Lower leg skin (tissue), 4 donors: ENCODE data around the gene MS4A4A. TPM values are rescaled to one million over a fixed set of nuclear protein-coding genes. Genes with fewer than 3 reads are reported as not detected.

Source experiments
- DNase-seq, 2 donors: peaks; one replicate each; pipeline ENCODE4 v3.0.0-alpha.2; 2019; ENCODE audit warnings: low spot score in 2 of 2
- H3K4me3 ChIP-seq: fragments of 200-600 bp; sonication (generic); 2 replicates; pipeline ENCODE4 v1.5.1; 2017; ENCODE audit warnings: mild to moderate bottlenecking, low read depth; ENCODE audit not compliant: poor library complexity, severe bottlenecking
- CTCF ChIP-seq, 3 donors: fragments of 450-650 bp; IDR thresholded peaks; one replicate each; pipeline ENCODE4 v1.5.1; 2016; ENCODE audit warnings: antibody characterized with exemption in 3 of 3, mild to moderate bottlenecking in 3 of 3, moderate library complexity in 2 of 3
- POLR2A ChIP-seq, 2 donors: fragments of 450-650 bp; IDR thresholded peaks; one replicate each; pipeline ENCODE4 v1.6.1; 2016 to 2017; ENCODE audit warnings: antibody characterized with exemption in 2 of 2, mild to moderate bottlenecking in 1 of 2, moderate library complexity in 1 of 2
- WGBS, 2 donors: methylation state at CpG; one replicate each; pipeline ENCODE4 v1.1.5; 2018; 5-methylcytosine and 5-hydroxymethylcytosine counted together
- intact Hi-C: fragments of 100-400 bp; cut with DNase I; formaldehyde crosslinking; loops from one replicate; pipeline ENCODE4 v1.15.0; 2023; ENCODE audit warnings: low total_unique reads
- total RNA-seq, 4 donors: library from RNA; depleted of rRNA; stranded (reverse); fragments of >200 nt; gene quantifications; one replicate each; pipeline ENCODE4 v1.1.0, GENCODE V29; 2016

Gene MS4A4A
- total RNA-seq, 4 donors from 2014 or later, result 3.0 to 9.5 (median 6.2) TPM

DNA sequence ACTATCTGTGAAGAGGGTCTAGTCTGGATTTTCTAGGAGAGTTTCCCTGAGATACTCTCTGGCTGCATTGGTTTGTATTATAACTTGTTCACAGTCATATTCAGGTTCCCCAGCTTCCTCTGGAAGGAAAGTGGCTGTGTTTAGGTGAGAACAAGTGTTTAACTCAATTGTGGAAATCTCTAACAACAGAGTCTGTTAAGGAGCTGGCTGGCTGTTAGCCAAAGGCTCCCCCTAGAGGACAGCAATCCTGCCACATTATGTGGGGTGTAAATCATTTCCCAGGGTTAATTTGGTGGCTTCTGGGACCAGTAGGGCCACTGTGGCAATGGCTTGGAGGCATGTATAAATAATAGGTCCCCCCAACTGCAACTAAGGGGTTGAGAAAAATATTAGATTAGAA, 65.0 kb downstream of the MS4A4A start:
- intact Hi-C loops, result no loop called here
- no peak overlapping the region for H3K4me3 ChIP-seq
- TF ChIP-seq POLR2A (IDR thresholded peaks at IDR 0.05) (no peak), CTCF (IDR thresholded peaks at IDR 0.05) (no peak)
- no peak for DNase-seq

DNA sequence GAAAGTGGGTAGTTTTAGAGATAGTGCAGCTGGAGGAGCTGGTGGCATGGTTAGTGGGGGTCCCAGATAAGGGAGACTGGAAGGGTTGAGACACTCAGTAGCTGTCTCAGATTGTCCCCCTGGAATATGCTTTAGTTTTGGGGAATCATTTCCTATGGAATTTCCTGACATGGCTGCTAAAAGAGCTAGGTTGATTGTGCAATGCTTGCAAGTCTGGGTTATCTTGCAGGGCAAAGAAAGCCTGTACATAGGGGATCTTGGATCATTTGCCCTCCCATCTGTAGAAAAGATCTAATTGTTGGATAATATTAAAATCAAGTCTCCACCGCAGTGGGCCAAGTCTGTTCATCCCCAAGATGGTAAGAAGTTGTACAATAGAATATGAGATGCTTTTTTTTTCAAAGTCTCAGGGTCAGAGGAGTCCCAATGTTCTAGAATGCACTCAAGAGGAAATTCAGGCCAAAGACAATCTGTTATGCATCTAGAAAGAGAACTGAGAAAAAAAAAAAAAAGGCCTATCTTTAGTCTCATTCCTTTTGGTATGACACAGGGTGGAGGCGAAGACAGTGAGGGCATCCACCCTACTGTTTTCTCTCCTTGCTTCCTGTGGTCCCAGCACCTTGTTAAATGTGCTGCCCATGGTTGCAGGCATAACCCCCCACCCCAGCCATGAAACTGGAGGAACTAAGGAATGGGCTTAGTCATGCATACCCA, 66.8 kb downstream of the MS4A4A start:
- 87 to 88% methylated on average over 2 of the region's 2 CpGs for WGBS, 2 donors
- no peak overlapping the region for H3K4me3 ChIP-seq
- intact Hi-C loops, result no loop called here
- TF ChIP-seq POLR2A (IDR thresholded peaks at IDR 0.05) (no peak), CTCF (IDR thresholded peaks at IDR 0.05) (no peak)
- DNase-seq, result no peak

GRCh38 chr11:60348116-60348515, 67.7 kb downstream of the MS4A4A start:
- no peak for DNase-seq
- H3K4me3 ChIP-seq, result no peak overlapping the region
- intact Hi-C loops, result loop anchor here (1.0 kb wide), 1 partner anchor 47 kb away; no protein-coding TSS in a partner anchor
- WGBS, 2 donors, result 64 to 69% methylated on average over 2 of the region's 2 CpGs
- no peak for TF ChIP-seq POLR2A (IDR thresholded peaks at IDR 0.05)
- no peak for TF ChIP-seq CTCF (IDR thresholded peaks at IDR 0.05)

GRCh38 chr11:60349990-60350389, 69.5 kb downstream of the MS4A4A start:
- 88% methylated on average over 1 of the region's 1 CpG for WGBS, 2 donors
- intact Hi-C loops, result no loop called here
- H3K4me3 ChIP-seq, result no peak overlapping the region
- TF ChIP-seq CTCF (IDR thresholded peaks at IDR 0.05) (no peak), POLR2A (IDR thresholded peaks at IDR 0.05) (no peak)
- DNase-seq, result no peak

DNA sequence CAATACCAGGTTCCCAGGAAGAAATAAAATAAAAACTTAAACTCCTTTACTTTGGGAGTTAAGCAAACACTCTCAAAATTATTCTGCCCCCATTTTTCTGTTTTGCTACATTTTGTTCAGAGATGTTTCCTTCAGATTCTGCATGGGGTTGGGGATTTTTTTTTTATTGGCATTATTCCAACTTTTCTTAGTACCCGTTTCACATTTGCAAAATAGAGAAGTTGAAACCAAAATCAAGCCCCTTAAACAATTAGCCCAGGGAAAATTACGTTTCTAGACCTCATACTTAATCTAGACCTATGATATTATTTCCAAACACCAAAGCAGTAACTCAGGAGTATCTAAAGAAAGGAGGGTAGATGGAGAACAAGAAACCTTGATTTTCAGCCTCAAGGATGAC, 77.3 kb downstream of the MS4A4A start:
- DNase-seq, result no peak
- intact Hi-C loops, result no loop called here
- 22 to 27% methylated on average over 2 of the region's 2 CpGs for WGBS, 2 donors
- no peak overlapping the region for H3K4me3 ChIP-seq
- no peak for TF ChIP-seq POLR2A (IDR thresholded peaks at IDR 0.05)
- no peak for TF ChIP-seq CTCF (IDR thresholded peaks at IDR 0.05)

Other genes with a start within 250 kb of the MS4A4A start
- not detected for gene OOSP2, start 240.3 kb upstream of the MS4A4A start, total RNA-seq
- gene MS4A3, start 224.0 kb upstream of the MS4A4A start, total RNA-seq, result not detected
- 1 to 10 TPM in 1 of 4 donors, under 1 TPM in 3; 0.13 to 1.8 (median 0.32) TPM for gene MS4A2, start 192.0 kb upstream of the MS4A4A start, total RNA-seq
- gene MS4A6A, start 97.6 kb upstream of the MS4A4A start, total RNA-seq, result 10 to 100 TPM in 3 of 4 donors, 1 to 10 TPM in 1; 4.1 to 22.2 (median 15.0) TPM
- gene MS4A4E, start 37.5 kb upstream of the MS4A4A start, total RNA-seq, result 1 to 10 TPM in 3 of 4 donors, under 1 TPM in 1; 0.25 to 1.6 (median 1.4) TPM
- gene MS4A6E, start 46.6 kb downstream of the MS4A4A start, total RNA-seq, result not detected
- gene MS4A7, start 97.9 kb downstream of the MS4A4A start, total RNA-seq, result 1 to 10 TPM; 2.4 to 5.7 (median 2.8) TPM
- 1 to 10 TPM in 1 of 4 donors, under 1 TPM in 2, not detected in 1; 0.10 to 1.2 (median 0.38) TPM for gene MS4A14, start 115.8 kb downstream of the MS4A4A start, total RNA-seq
- gene MS4A5, start 148.9 kb downstream of the MS4A4A start, total RNA-seq, result not detected
- under 1 TPM in 2 of 4 donors, not detected in 2; 0.27 to 0.72 TPM for gene MS4A1, start 175.2 kb downstream of the MS4A4A start, total RNA-seq
- not detected for gene MS4A12, start 212.1 kb downstream of the MS4A4A start, total RNA-seq
- not detected for gene MS4A13, start 234.7 kb downstream of the MS4A4A start, total RNA-seq